Measurements from ENCODE around the gene LRIG1.
A peak's percentile ranks its signal among the peaks of the same experiment; 100 is the strongest.

LRIG1 gene

GRCh38 chr3:66496301-66496700 lies 4.5 kb downstream of the LRIG1 start:
- TF ChIP-seq TAF1 (IDR thresholded peaks at IDR 0.05; ENCODE audit: borderline replicate concordance, low read depth, low read length) (no peak), POLR2AphosphoS5 (IDR thresholded peaks at IDR 0.05; ENCODE audit: low read depth, low read length) (no peak), POLR2A (IDR thresholded peaks at IDR 0.05; ENCODE audit: low read depth, low read length) (no peak)
- FAIRE-seq (no peak), DNase-seq (ENCODE audit: insufficient read length) (no peak)

- DNase-seq (ENCODE audit: insufficient read length): no peak
- TF ChIP-seq POLR2AphosphoS5 (IDR thresholded peaks at IDR 0.05; ENCODE audit: low read depth, low read length) (no peak), POLR2A (IDR thresholded peaks at IDR 0.05; ENCODE audit: low read depth, low read length) (no peak), TAF1 (IDR thresholded peaks at IDR 0.05; ENCODE audit: borderline replicate concordance, low read depth, low read length) (no peak)
- no peak for FAIRE-seq
These were observed 5.2 kb downstream of the LRIG1 start for GRCh38 chr3:66495668-66496045.

- FAIRE-seq: no peak
- TF ChIP-seq TAF1 (IDR thresholded peaks at IDR 0.05; ENCODE audit: borderline replicate concordance, low read depth, low read length) (no peak), POLR2A (IDR thresholded peaks at IDR 0.05; ENCODE audit: low read depth, low read length) (no peak), POLR2AphosphoS5 (IDR thresholded peaks at IDR 0.05; ENCODE audit: low read depth, low read length) (no peak)
- DNase-seq (ENCODE audit: insufficient read length): no peak
These were observed 5.7 kb downstream of the LRIG1 start for GRCh38 chr3:66494959-66495667.

- TF ChIP-seq POLR2AphosphoS5 (IDR thresholded peaks at IDR 0.05; ENCODE audit: low read depth, low read length) (no peak), POLR2A (IDR thresholded peaks at IDR 0.05; ENCODE audit: low read depth, low read length) (no peak), TAF1 (IDR thresholded peaks at IDR 0.05; ENCODE audit: borderline replicate concordance, low read depth, low read length) (no peak)
- DNase-seq (ENCODE audit: insufficient read length): no peak
These were observed 7.2 kb downstream of the LRIG1 start for GRCh38 chr3:66493458-66494099.

GRCh38 chr3:66492672-66493071 lies 8.2 kb downstream of the LRIG1 start:
- DNase-seq (ENCODE audit: insufficient read length) (no peak), FAIRE-seq (peak; percentile 24)
- TF ChIP-seq POLR2A (IDR thresholded peaks at IDR 0.05; ENCODE audit: low read depth, low read length) (no peak), POLR2AphosphoS5 (IDR thresholded peaks at IDR 0.05; ENCODE audit: low read depth, low read length) (no peak), TAF1 (IDR thresholded peaks at IDR 0.05; ENCODE audit: borderline replicate concordance, low read depth, low read length) (no peak)

More at GRCh38 chr3:66493458-66494099, 7.2 kb downstream of the LRIG1 start:
- no peak for FAIRE-seq

- TF ChIP-seq TAF1 (IDR thresholded peaks at IDR 0.05; ENCODE audit: borderline replicate concordance, low read depth, low read length) (no peak), POLR2A (IDR thresholded peaks at IDR 0.05; ENCODE audit: low read depth, low read length) (no peak), POLR2AphosphoS5 (IDR thresholded peaks at IDR 0.05; ENCODE audit: low read depth, low read length) (no peak)
- no peak for FAIRE-seq
These were observed 8.8 kb downstream of the LRIG1 start for GRCh38 chr3:66492071-66492470.

GRCh38 chr3:66490984-66491383 lies 9.8 kb downstream of the LRIG1 start:
- DNase-seq (ENCODE audit: insufficient read length) (no peak), FAIRE-seq (no peak)

More at GRCh38 chr3:66492071-66492470, 8.8 kb downstream of the LRIG1 start:
- DNase-seq (ENCODE audit: insufficient read length): no peak

GRCh38 chr3:66490214-66490613 lies 10.6 kb downstream of the LRIG1 start:
- DNase-seq (ENCODE audit: insufficient read length): no peak
- TF ChIP-seq TAF1 (IDR thresholded peaks at IDR 0.05; ENCODE audit: borderline replicate concordance, low read depth, low read length) (no peak), POLR2AphosphoS5 (IDR thresholded peaks at IDR 0.05; ENCODE audit: low read depth, low read length) (no peak), POLR2A (IDR thresholded peaks at IDR 0.05; ENCODE audit: low read depth, low read length) (no peak)
- peak; percentile 33 for FAIRE-seq

More at GRCh38 chr3:66490984-66491383, 9.8 kb downstream of the LRIG1 start:
- TF ChIP-seq POLR2A (IDR thresholded peaks at IDR 0.05; ENCODE audit: low read depth, low read length) (no peak), TAF1 (IDR thresholded peaks at IDR 0.05; ENCODE audit: borderline replicate concordance, low read depth, low read length) (no peak), POLR2AphosphoS5 (IDR thresholded peaks at IDR 0.05; ENCODE audit: low read depth, low read length) (no peak)

- DNase-seq (ENCODE audit: insufficient read length) (no peak), FAIRE-seq (peak; percentile 14)
- no peak for TF ChIP-seq POLR2AphosphoS5 (IDR thresholded peaks at IDR 0.05; ENCODE audit: low read depth, low read length)
- no peak for TF ChIP-seq POLR2A (IDR thresholded peaks at IDR 0.05; ENCODE audit: low read depth, low read length)
- no peak for TF ChIP-seq TAF1 (IDR thresholded peaks at IDR 0.05; ENCODE audit: borderline replicate concordance, low read depth, low read length)
These were observed 11.2 kb downstream of the LRIG1 start for GRCh38 chr3:66489581-66489980.

GRCh38 chr3:66489115-66489514 lies 11.7 kb downstream of the LRIG1 start:
- DNase-seq (ENCODE audit: insufficient read length) (no peak), FAIRE-seq (no peak)
- TF ChIP-seq TAF1 (IDR thresholded peaks at IDR 0.05; ENCODE audit: borderline replicate concordance, low read depth, low read length) (no peak), POLR2AphosphoS5 (IDR thresholded peaks at IDR 0.05; ENCODE audit: low read depth, low read length) (no peak), POLR2A (IDR thresholded peaks at IDR 0.05; ENCODE audit: low read depth, low read length) (no peak)

- FAIRE-seq: no peak
- no peak for DNase-seq (ENCODE audit: insufficient read length)
- TF ChIP-seq POLR2AphosphoS5 (IDR thresholded peaks at IDR 0.05; ENCODE audit: low read depth, low read length) (no peak), POLR2A (IDR thresholded peaks at IDR 0.05; ENCODE audit: low read depth, low read length) (no peak), TAF1 (IDR thresholded peaks at IDR 0.05; ENCODE audit: borderline replicate concordance, low read depth, low read length) (no peak)
These were observed 12.3 kb downstream of the LRIG1 start for GRCh38 chr3:66488492-66488891.

- TF ChIP-seq POLR2AphosphoS5 (IDR thresholded peaks at IDR 0.05; ENCODE audit: low read depth, low read length) (no peak), POLR2A (IDR thresholded peaks at IDR 0.05; ENCODE audit: low read depth, low read length) (no peak), TAF1 (IDR thresholded peaks at IDR 0.05; ENCODE audit: borderline replicate concordance, low read depth, low read length) (no peak)
- FAIRE-seq: no peak
- DNase-seq (ENCODE audit: insufficient read length): no peak
These were observed 13.4 kb downstream of the LRIG1 start for GRCh38 chr3:66487465-66487864.

Data from GM12892 (cell line).